ENCODE results near the gene FBXO21.
"Not testable (repeated sequence)": the region's sequence is repeated elsewhere in the genome, so short reads cannot be mapped to it uniquely, and the experiment has no call there.

Gene FBXO21

GRCh38 chr12:117188121-117188665, 2.1 kb downstream of the FBXO21 start:
- peaks cover 17% of the 10 kb centered on the region for H3K4me1 Mint-ChIP-seq
- H3K9me3 Mint-ChIP-seq = no peaks in the 10 kb centered on the region
- peaks cover 66% of the 10 kb centered on the region for H3K36me3 Mint-ChIP-seq
- no peak overlapping the region for H3K27ac Mint-ChIP-seq
- ATAC-seq (no peak), DNase-seq (ENCODE audit: low spot score in 2 of 2) (no peak)
- peak overlapping the region; percentile 86 for H3K4me3 Mint-ChIP-seq

- H3K36me3 Mint-ChIP-seq = peaks cover 74% of the 10 kb centered on the region
- H3K9me3 Mint-ChIP-seq = no peaks in the 10 kb centered on the region
- no peak overlapping the region for H3K4me3 Mint-ChIP-seq
- ATAC-seq = no peak
- no peak overlapping the region for H3K27ac Mint-ChIP-seq
- H3K4me1 Mint-ChIP-seq = peaks cover 17% of the 10 kb centered on the region
- DNase-seq (ENCODE audit: low spot score in 2 of 2) = no peak
Measured at GRCh38 chr12:117187421-117187820, 2.8 kb downstream of the FBXO21 start.

GRCh38 chr12:117182866-117183265, 7.4 kb downstream of the FBXO21 start:
- peaks cover 100% of the 10 kb centered on the region for H3K36me3 Mint-ChIP-seq
- ATAC-seq (no peak), DNase-seq (ENCODE audit: low spot score in 2 of 2) (no peak)
- H3K4me3 Mint-ChIP-seq = no peak overlapping the region
- H3K9me3 Mint-ChIP-seq = no peaks in the 10 kb centered on the region
- peaks cover 14% of the 10 kb centered on the region for H3K4me1 Mint-ChIP-seq
- H3K27ac Mint-ChIP-seq = no peak overlapping the region

- not testable (repeated sequence) for H3K9me3 Mint-ChIP-seq; H3K4me3 Mint-ChIP-seq; ATAC-seq; DNase-seq (ENCODE audit: low spot score in 2 of 2)
- peak overlapping the region; percentile 48 for H3K27ac Mint-ChIP-seq
- peaks cover 99% of the 10 kb centered on the region for H3K36me3 Mint-ChIP-seq
- H3K4me1 Mint-ChIP-seq = peaks cover 10% of the 10 kb centered on the region
Measured at GRCh38 chr12:117181468-117181843, 8.8 kb downstream of the FBXO21 start.

GRCh38 chr12:117180758-117181467, 9.4 kb downstream of the FBXO21 start:
- no peaks in the 10 kb centered on the region for H3K9me3 Mint-ChIP-seq
- peaks cover 15% of the 10 kb centered on the region for H3K4me1 Mint-ChIP-seq
- DNase-seq (ENCODE audit: low spot score in 2 of 2) (no peak), ATAC-seq (no peak)
- peaks cover 99% of the 10 kb centered on the region for H3K36me3 Mint-ChIP-seq
- peak overlapping the region; percentile 26 for H3K27ac Mint-ChIP-seq
- H3K4me3 Mint-ChIP-seq = no peak overlapping the region

GRCh38 chr12:117178745-117179144, 11.5 kb downstream of the FBXO21 start:
- Mint-ChIP-seq H3K9me3 (no peaks in the 10 kb centered on the region), H3K4me1 (peaks cover 17% of the 10 kb centered on the region), H3K4me3 (no peak overlapping the region), H3K36me3 (peaks cover 99% of the 10 kb centered on the region), H3K27ac (no peak overlapping the region)
- ATAC-seq (no peak), DNase-seq (ENCODE audit: low spot score in 2 of 2) (no peak)

- ATAC-seq (no peak), DNase-seq (ENCODE audit: low spot score in 2 of 2) (no peak)
- no peak overlapping the region for H3K27ac Mint-ChIP-seq
- peaks cover 99% of the 10 kb centered on the region for H3K36me3 Mint-ChIP-seq
- peaks cover 17% of the 10 kb centered on the region for H3K4me1 Mint-ChIP-seq
- no peak overlapping the region for H3K4me3 Mint-ChIP-seq
- no peaks in the 10 kb centered on the region for H3K9me3 Mint-ChIP-seq
Measured at GRCh38 chr12:117178301-117178700, 12.0 kb downstream of the FBXO21 start.

- DNase-seq (ENCODE audit: low spot score in 2 of 2) (no peak), ATAC-seq (no peak)
- Mint-ChIP-seq H3K9me3 (no peaks in the 10 kb centered on the region), H3K36me3 (peaks cover 100% of the 10 kb centered on the region), H3K4me1 (peaks cover 7% of the 10 kb centered on the region), H3K27ac (peak overlapping the region; percentile 52), H3K4me3 (no peak overlapping the region)
Measured at GRCh38 chr12:117172168-117172567, 18.1 kb downstream of the FBXO21 start.

- ATAC-seq = no peak
- Mint-ChIP-seq H3K9me3 (no peaks in the 10 kb centered on the region), H3K4me3 (no peak overlapping the region), H3K36me3 (peaks cover 100% of the 10 kb centered on the region), H3K27ac (peak overlapping the region; percentile 52), H3K4me1 (peaks cover 7% of the 10 kb centered on the region)
- no peak for DNase-seq (ENCODE audit: low spot score in 2 of 2)
Measured at GRCh38 chr12:117171499-117172162, 18.6 kb downstream of the FBXO21 start.

GRCh38 chr12:117169548-117169947, 20.7 kb downstream of the FBXO21 start:
- H3K27ac Mint-ChIP-seq = no peak overlapping the region
- no peak overlapping the region for H3K4me3 Mint-ChIP-seq
- no peak for ATAC-seq
- H3K36me3 Mint-ChIP-seq = peaks cover 100% of the 10 kb centered on the region
- H3K9me3 Mint-ChIP-seq = no peaks in the 10 kb centered on the region
- no peaks in the 10 kb centered on the region for H3K4me1 Mint-ChIP-seq
- DNase-seq (ENCODE audit: low spot score in 2 of 2) = no peak

- H3K9me3 Mint-ChIP-seq = no peaks in the 10 kb centered on the region
- H3K4me1 Mint-ChIP-seq = no peaks in the 10 kb centered on the region
- peaks cover 100% of the 10 kb centered on the region for H3K36me3 Mint-ChIP-seq
- DNase-seq (ENCODE audit: low spot score in 2 of 2) = no peak
- H3K4me3 Mint-ChIP-seq = no peak overlapping the region
- ATAC-seq = no peak
- no peak overlapping the region for H3K27ac Mint-ChIP-seq
Measured at GRCh38 chr12:117168976-117169375, 21.3 kb downstream of the FBXO21 start.

- no peak overlapping the region for H3K4me3 Mint-ChIP-seq
Measured at GRCh38 chr12:117167769-117168168, 22.5 kb downstream of the FBXO21 start.

GRCh38 chr12:117166107-117166506, 24.2 kb downstream of the FBXO21 start:
- H3K9me3 Mint-ChIP-seq = no peaks in the 10 kb centered on the region
- no peak for ATAC-seq

More at GRCh38 chr12:117167769-117168168, 22.5 kb downstream of the FBXO21 start:
- Mint-ChIP-seq H3K36me3 (peaks cover 100% of the 10 kb centered on the region), H3K27ac (no peak overlapping the region), H3K4me1 (no peaks in the 10 kb centered on the region), H3K9me3 (no peaks in the 10 kb centered on the region)
- no peak for ATAC-seq
- no peak for DNase-seq (ENCODE audit: low spot score in 2 of 2)

GRCh38 chr12:117165342-117165741, 24.9 kb downstream of the FBXO21 start:
- no peak for ATAC-seq
- H3K9me3 Mint-ChIP-seq = no peaks in the 10 kb centered on the region
- no peak for DNase-seq (ENCODE audit: low spot score in 2 of 2)
- H3K4me3 Mint-ChIP-seq = no peak overlapping the region
- H3K36me3 Mint-ChIP-seq = peaks cover 100% of the 10 kb centered on the region
- peaks cover 10% of the 10 kb centered on the region for H3K4me1 Mint-ChIP-seq
- no peak overlapping the region for H3K27ac Mint-ChIP-seq

More at GRCh38 chr12:117166107-117166506, 24.2 kb downstream of the FBXO21 start:
- Mint-ChIP-seq H3K27ac (no peak overlapping the region), H3K4me1 (peaks cover 5% of the 10 kb centered on the region), H3K4me3 (no peak overlapping the region), H3K36me3 (peaks cover 100% of the 10 kb centered on the region)
- no peak for DNase-seq (ENCODE audit: low spot score in 2 of 2)

- no peaks in the 10 kb centered on the region for H3K9me3 Mint-ChIP-seq
- ATAC-seq (no peak), DNase-seq (ENCODE audit: low spot score in 2 of 2) (no peak)
- no peak overlapping the region for H3K4me3 Mint-ChIP-seq
- H3K36me3 Mint-ChIP-seq = peaks cover 96% of the 10 kb centered on the region
- H3K27ac Mint-ChIP-seq = no peak overlapping the region
- peaks cover 10% of the 10 kb centered on the region for H3K4me1 Mint-ChIP-seq
Measured at GRCh38 chr12:117162633-117163032, 27.6 kb downstream of the FBXO21 start.

- Mint-ChIP-seq H3K4me3 (no peak overlapping the region), H3K9me3 (no peaks in the 10 kb centered on the region), H3K4me1 (peaks cover 10% of the 10 kb centered on the region), H3K36me3 (peaks cover 96% of the 10 kb centered on the region), H3K27ac (peak overlapping the region; percentile 79)
- ATAC-seq = no peak
- DNase-seq (ENCODE audit: low spot score in 2 of 2) = no peak
Measured at GRCh38 chr12:117162167-117162539, 28.1 kb downstream of the FBXO21 start.

Data from stimulated activated effector memory CD8-positive, alpha-beta T cell treated with anti-CD3 and anti-CD28 coated beads, Interleukin-12 subunit alpha, Interleukin-12 subunit beta, amount 100 ng/mL, for 72 hours (primary cell).